MM.1S (cell line): Measurements from ENCODE around the gene CCDC107.
"Not testable (repeated sequence)": the region's sequence is repeated elsewhere in the genome, so short reads cannot be mapped to it uniquely, and the experiment has no call there.

Experiments used
- DNase-seq: peaks from one replicate; pipeline ENCODE4 v3.0.0-alpha.2; 2015
- H2AFZ ChIP-seq: fragments of 300-600 bp; sonication (generic); 2 replicates; pipeline ENCODE4 v1.6.0; 2016; ENCODE audit warnings: antibody characterized with exemption, low read length
- H3F3A ChIP-seq: fragments of 300-600 bp; sonication (generic); 2 replicates; pipeline ENCODE4 v1.6.1; 2016; ENCODE audit warnings: mild to moderate bottlenecking, antibody characterized with exemption, low read length, moderate library complexity, mixed read lengths; ENCODE audit not compliant: insufficient read depth
- H3K27ac ChIP-seq: fragments of 300-600 bp; sonication (generic); 2 replicates; pipeline ENCODE4 v1.5.1; 2016; ENCODE audit warnings: mild to moderate bottlenecking, low read length
- H3K27me3 ChIP-seq: fragments of 300-600 bp; sonication (generic); replicated peaks from 2 replicates; pipeline ENCODE4 v1.6.0; 2016; ENCODE audit warnings: low read length; ENCODE audit not compliant: insufficient read depth
- H3K36me3 ChIP-seq: fragments of 300-600 bp; sonication (generic); replicated peaks from 2 replicates; pipeline ENCODE4 v1.6.1; 2016; ENCODE audit warnings: mild to moderate bottlenecking, low read length, mixed read lengths; ENCODE audit not compliant: insufficient read depth
- H3K4me1 ChIP-seq: fragments of 300-600 bp; sonication (generic); 2 replicates; pipeline ENCODE4 v1.6.1; 2016; ENCODE audit warnings: low read length, mixed read lengths
- H3K4me2 ChIP-seq: fragments of 300-600 bp; sonication (generic); 2 replicates; pipeline ENCODE4 v1.6.0; 2016; ENCODE audit warnings: low read depth, low read length
- H3K4me3 ChIP-seq: fragments of 300-600 bp; sonication (generic); 2 replicates; pipeline ENCODE4 v1.5.1; 2016; ENCODE audit warnings: low read length, mixed read lengths
- H3K79me2 ChIP-seq: fragments of 300-600 bp; sonication (generic); 2 replicates; pipeline ENCODE4 v1.6.1; 2016; ENCODE audit warnings: mixed run types, low read length, mixed read lengths
- H3K9ac ChIP-seq: fragments of 300-600 bp; sonication (generic); 2 replicates; pipeline ENCODE4 v1.6.1; 2016; ENCODE audit warnings: low read length, mixed read lengths
- H3K9me2 ChIP-seq: fragments of 300-600 bp; sonication (generic); replicated peaks from 2 replicates; pipeline ENCODE4 v1.6.1; 2016; ENCODE audit warnings: mild to moderate bottlenecking, low read length, mixed read lengths; ENCODE audit not compliant: insufficient read depth
- H3K9me3 ChIP-seq: fragments of 300-600 bp; sonication (generic); replicated peaks from 2 replicates; pipeline ENCODE4 v1.6.1; 2016; ENCODE audit warnings: mild to moderate bottlenecking, low read length, mixed read lengths; ENCODE audit not compliant: insufficient read depth
- H4K20me1 ChIP-seq: fragments of 300-600 bp; sonication (generic); 2 replicates; pipeline ENCODE4 v1.6.1; 2016; ENCODE audit warnings: mild to moderate bottlenecking, low read length, moderate library complexity, mixed read lengths; ENCODE audit not compliant: insufficient read depth
- EZH2 ChIP-seq: fragments of 300-600 bp; sonication (generic); optimal IDR thresholded peaks from 2 replicates; pipeline ENCODE3; 2017; ENCODE audit warnings: low read depth, mild to moderate bottlenecking, antibody characterized with exemption, low read length, mixed read lengths
- EZH2phosphoT487 ChIP-seq: fragments of 300-600 bp; sonication (generic); IDR thresholded peaks from 2 replicates; pipeline ENCODE4 v1.6.1; 2018; ENCODE audit warnings: antibody characterized with exemption, low read length

Gene CCDC107

GRCh38 chr9:35636135-35636876, 21.8 kb upstream of the CCDC107 start:
- Histone ChIP-seq H3K4me2 (no peak overlapping the region), H3K9ac (no peak overlapping the region), H3K4me1 (peaks cover 10% of the 10 kb centered on the region), H3K27ac (no peak overlapping the region), H3K36me3 (no peaks in the 10 kb centered on the region), H3K9me3 (no peaks in the 10 kb centered on the region), H3K27me3 (no peaks in the 10 kb centered on the region), H3K4me3 (no peak overlapping the region), H3F3A (no peaks in the 10 kb centered on the region), H3K79me2 (no peaks in the 10 kb centered on the region), H4K20me1 (no peaks in the 10 kb centered on the region), H2AFZ (no peak overlapping the region), H3K9me2 (no peaks in the 10 kb centered on the region)
- no peak for DNase-seq
- no peak for TF ChIP-seq EZH2phosphoT487
- TF ChIP-seq EZH2 = no peak

- H3K36me3 ChIP-seq, H3K4me2 ChIP-seq, H4K20me1 ChIP-seq, H3F3A ChIP-seq, H3K9ac ChIP-seq, H2AFZ ChIP-seq, H3K4me3 ChIP-seq, H3K27me3 ChIP-seq, H3K4me1 ChIP-seq, H3K27ac ChIP-seq, DNase-seq, H3K79me2 ChIP-seq, H3K9me2 ChIP-seq, H3K9me3 ChIP-seq: not testable (repeated sequence)
Measured at GRCh38 chr9:35636877-35637246, 21.2 kb upstream of the CCDC107 start.

GRCh38 chr9:35637427-35637955, 20.6 kb upstream of the CCDC107 start:
- not testable (repeated sequence) for H4K20me1 ChIP-seq, H3K9ac ChIP-seq, H3K79me2 ChIP-seq, H3K4me2 ChIP-seq, H3K9me2 ChIP-seq, H3K36me3 ChIP-seq, H3K4me3 ChIP-seq, DNase-seq, H2AFZ ChIP-seq, H3K4me1 ChIP-seq, H3F3A ChIP-seq, H3K9me3 ChIP-seq, H3K27me3 ChIP-seq, H3K27ac ChIP-seq

GRCh38 chr9:35638751-35639150, 19.3 kb upstream of the CCDC107 start:
- not testable (repeated sequence) for H4K20me1 ChIP-seq, H3K4me2 ChIP-seq, H3K9me3 ChIP-seq, H3K9me2 ChIP-seq, H3F3A ChIP-seq, H3K4me3 ChIP-seq, DNase-seq, H3K79me2 ChIP-seq, H3K9ac ChIP-seq, H3K27ac ChIP-seq, H3K4me1 ChIP-seq, H2AFZ ChIP-seq, H3K27me3 ChIP-seq, H3K36me3 ChIP-seq

- H3K79me2 ChIP-seq, H3F3A ChIP-seq, DNase-seq, H3K9me2 ChIP-seq, H3K27ac ChIP-seq, H3K4me1 ChIP-seq, H3K4me3 ChIP-seq, H3K9ac ChIP-seq, H3K36me3 ChIP-seq, H3K27me3 ChIP-seq, H4K20me1 ChIP-seq, H3K9me3 ChIP-seq: not testable (repeated sequence)
- 0 out of 2 replicates have a peak overlapping the region, but pooled peaks have one; percentile 9 for H3K4me2 ChIP-seq
- peak overlapping the region; percentile 46; the same call in 1 of the 2 replicates for H2AFZ ChIP-seq
Measured at GRCh38 chr9:35639225-35639624, 18.9 kb upstream of the CCDC107 start.
